Ecto neural progenitor cell (in vitro differentiated cells): ENCODE results near the gene ALPG.
"Not testable (repeated sequence)": the region's sequence is repeated elsewhere in the genome, so short reads cannot be mapped to it uniquely, and the experiment has no call there.

Experiments used
- DNase-seq: peaks from one replicate; pipeline ENCODE4 v3.0.0-alpha.2; 2018; ENCODE audit warnings: low spot score

ALPG gene

DNA sequence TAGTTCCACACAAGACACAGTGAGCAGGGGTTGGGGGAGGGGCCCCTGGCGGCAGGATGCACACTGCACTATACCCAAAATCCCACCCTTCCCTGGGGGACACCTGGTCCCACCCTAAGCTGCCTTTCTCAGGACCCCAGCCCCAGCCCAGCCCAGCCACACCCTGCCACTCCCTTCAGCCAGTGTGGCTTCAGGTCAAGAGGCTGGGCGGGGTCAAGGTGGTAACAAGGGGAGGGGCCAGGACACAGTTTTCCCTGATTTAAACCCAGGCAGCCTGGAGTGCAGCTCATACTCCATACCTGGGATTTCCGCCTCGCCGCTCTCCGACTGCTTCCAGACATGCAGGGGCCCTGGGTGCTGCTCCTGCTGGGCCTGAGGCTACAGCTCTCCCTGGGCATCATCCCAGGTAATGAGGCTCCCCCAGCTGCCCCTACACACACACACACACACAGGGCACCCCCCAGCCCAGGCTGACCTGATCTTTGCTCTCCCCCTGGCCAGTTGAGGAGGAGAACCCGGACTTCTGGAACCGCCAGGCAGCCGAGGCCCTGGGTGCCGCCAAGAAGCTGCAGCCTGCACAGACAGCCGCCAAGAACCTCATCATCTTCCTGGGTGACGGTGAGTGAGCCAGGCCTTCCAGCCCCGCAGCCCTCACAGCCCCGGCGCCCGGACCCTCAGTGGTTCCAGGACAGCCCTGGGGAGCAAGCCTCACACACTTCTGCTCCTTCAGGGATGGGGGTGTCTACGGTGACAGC lies at the start of gene ALPG:
Gene ALPG, plus strand, starts transcription at position 289 of the 755 bp plus-strand sequence. Its CDS starts 51 bp downstream, at position 340.
- DNase-seq: no peak

DNA sequence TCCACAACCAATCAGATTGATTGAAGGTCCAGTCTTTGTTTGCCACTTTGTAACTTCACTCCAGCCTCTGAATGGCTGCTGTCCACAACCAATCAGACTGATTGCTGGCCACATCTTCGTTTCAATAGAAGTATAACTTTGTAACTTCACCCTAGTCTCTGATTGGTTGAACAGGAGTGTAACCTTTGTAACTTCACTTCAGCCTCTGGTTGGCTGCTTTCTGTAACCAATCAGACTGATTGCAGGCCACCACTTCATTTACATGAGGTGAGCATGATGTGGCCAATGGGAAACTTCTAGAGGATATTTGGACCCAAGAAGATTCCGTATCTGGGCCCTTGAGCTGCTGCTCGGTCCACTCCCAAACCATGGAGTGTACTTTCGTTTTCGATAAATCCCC lies 45.0 kb upstream of the ALPG start:
- DNase-seq: no peak

DNA sequence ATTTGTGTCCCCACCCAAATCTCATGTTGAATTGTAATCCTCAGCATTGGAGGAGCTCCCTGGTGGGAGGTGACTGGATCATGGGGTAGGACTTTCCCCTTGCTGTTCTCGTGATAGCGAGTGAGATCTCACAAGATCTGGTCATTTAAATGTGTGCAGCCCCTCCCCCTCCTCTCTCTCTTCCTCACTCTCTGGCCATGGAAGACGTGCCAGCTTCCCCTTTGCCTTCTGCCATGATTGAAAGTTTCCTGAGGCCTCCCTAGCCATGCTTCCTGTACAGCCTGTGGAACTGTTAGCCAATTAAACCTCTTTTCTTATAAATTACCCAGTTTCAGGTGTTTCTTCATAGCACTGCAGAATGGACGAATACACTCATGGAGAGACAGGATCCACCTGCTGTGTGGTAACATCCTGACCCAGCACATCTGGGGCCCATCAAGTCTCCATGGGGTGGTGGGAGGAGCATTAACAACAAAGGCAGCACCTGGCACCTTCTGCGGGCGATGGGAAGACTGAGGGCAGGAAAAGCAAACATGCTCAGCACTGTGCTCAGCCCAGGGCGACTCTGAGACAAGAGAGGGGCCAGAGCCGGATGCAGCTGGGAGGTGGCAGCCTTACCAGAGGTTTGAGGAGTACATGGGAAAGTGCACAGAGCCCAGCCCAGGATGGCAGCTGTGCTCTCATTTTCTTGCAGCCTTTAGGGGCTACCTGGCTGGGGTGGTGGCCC lies 44.3 kb upstream of the ALPG start:
- DNase-seq: no peak

DNA sequence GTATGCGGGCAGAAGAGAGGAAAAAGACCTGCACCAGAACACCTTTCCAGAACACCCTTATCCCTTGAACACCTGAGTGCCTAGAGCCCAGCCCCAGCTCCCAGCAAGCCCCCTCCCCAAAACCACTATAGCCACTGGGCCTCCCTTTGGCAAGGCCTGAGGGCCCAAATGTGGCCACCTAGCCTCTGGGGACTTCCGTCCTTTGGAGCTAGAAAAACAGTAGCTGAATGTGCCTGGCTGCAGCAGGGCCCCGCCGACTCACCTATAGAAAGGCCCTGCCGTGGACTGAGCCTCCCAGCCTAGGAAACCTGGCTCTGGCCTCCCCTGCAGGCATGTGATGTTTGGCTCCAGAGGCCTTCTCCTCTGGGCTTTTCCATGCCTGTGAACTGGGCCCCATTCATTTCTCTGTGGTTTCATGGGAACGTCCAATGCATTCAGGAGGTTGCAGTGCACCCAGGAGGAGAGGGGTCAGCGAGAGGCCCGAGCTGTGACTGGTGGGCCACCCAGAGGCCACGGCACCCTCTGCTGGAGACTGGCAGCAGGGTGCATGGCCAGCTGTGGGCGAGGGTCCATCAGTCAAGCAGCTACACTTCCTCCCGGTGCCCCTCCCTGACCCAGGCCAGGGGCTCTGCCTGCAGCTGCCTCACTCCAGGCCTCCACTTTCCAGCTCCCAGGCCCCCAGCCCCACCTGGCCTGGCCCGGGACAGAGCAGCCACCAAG lies 43.4 kb upstream of the ALPG start:
- DNase-seq: not testable (repeated sequence)

DNA sequence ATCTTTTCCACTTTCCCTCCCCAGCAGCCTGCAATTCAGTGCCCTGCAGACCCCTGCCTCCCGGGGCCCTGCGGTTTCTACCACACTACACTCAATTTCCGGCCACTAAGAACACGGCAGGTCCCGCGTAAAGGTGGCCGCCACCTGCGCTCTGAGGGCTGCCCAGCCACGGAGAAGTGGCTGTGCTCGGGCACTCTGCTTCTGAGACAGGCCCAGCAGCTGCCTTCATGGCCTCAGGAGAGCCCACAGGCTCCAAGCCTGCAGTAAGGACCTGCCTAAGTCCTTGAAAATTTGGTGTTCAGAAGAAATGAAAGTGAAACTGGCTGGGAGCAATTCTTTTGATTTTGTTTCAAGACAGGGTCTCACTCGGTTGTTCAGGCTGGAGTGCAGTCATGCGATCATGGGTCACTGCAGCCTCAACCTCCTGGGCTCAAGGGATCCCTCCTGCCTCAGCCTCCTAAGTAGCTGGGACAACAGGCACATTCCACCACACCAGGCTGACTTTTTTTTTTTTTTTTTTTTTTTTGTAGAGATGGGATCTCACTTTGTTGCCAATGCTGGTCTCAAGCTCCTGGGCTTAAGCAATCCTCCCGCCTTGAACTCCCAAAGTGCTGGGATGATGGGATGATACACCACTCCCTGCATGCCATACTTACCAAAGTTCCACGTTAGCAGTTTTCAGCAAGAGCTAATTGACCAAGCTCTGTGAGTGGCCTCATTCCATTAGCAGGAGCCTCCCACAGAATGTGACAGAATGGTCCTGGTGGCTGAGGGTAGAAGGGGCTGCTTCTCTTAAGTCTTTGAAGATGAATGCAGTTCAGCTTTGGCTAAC lies 42.6 kb upstream of the ALPG start:
- DNase-seq: no peak

DNA sequence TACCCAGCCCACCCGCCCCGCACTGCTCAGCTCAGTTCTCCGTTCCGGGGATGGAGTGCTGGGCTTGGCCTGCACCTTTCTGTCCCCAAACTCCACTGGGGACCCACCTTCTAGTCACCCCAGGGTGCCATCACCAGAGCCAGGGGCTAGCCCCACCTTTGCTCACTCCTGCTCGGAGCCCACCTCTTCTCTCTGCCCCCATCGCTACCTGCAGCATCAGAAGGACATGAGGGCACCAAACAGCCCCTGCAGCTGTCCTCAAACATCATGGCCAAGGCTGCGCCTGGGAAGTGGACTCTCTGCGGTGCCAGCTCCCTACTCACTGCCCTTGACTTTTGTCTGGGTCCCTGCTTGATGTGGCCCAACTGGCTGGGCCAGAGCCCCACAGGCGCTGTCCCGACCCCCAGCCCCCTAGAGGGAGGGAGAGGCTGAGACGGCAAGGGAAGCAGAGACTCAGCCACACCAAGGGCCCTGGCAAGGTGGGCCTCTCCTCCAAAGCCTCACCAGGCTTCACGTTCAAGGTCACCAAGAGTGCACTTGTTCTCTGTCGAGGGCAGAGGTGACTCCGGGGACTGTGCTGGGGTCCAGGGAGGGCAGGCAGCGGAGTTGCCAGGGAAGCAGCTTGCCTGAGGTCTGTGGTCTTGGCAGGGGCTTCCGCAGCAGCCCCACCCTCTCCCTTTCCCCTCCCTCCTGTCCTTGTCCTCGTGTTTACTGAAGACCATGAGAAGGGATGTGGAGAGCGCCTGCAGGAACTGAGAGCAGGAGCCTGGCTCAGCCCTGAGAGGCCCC lies 41.6 kb upstream of the ALPG start:
- not testable (repeated sequence) for DNase-seq

DNA sequence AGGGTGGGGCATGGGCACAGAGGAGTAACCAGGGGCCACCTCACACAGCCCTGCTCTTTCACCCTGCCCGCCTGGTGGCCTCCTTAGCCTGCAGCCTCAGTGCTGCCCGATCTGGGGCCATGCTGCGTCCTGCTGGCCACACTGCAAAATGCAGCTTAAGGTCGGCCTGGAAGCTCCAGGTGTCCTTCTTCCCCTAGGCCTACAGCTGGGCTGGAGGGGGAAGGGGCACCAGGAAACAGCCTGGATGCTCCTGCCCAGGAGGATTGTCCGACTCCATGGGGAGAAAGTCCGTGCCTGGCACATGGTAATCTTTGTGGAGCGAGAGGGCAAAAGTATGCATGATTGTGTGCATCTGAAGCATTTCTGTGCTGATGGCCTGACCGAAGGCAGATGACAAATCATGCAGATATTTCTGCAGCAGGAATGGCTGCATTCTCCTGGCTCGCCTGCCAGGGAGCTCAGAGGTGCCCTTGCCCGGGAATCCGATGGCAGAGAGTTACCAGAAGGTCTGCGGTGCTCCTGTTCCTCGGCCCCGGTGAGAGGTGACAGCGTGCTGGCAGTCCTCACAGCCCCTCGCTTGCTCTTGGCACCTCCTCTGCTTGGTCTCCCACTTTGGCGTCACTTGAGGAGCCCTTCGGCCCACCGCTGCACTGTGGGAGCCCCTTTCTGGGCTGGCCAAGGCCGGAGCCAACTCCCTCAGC lies 40.9 kb upstream of the ALPG start:
- peak; percentile 72 for DNase-seq

DNA sequence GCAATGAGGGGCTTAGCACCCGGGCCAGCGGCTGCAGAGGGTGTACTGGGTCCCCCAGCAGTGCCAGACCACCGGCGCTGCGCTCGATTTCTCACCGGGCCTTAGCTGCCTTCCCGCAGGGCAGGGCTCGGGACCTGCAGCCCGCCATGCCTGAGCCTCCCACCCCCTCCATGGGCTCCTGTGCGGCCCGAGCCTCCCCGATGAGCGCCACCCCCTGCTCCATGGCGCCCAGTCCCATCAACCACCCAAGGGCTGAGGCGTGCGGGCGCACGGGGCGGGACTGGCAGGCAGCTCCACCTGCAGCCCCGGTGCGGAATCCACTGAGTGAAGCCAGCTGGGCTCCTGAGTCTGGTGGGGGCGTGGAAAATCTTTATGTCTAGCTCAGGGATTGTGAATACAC lies 40.2 kb upstream of the ALPG start:
- DNase-seq: not testable (repeated sequence)

DNA sequence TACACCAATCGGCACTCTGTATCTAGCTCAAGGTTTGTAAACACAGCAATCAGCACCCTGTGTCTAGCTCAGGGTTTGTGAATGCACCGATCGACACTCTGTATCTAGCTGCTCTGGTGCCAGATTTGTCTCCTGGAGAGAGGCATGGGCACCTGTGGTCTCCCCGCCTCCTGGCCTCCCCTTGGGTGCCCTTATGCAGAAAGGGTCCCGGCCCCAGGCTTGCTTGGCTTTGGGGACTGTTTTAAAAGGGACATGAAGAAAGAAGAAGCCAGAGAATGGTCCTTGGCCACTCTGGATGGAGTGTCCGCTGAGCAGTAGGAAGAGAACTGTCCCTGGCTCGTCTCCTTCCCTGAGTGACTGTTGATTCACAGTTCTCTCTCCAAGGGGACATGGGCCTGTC lies 39.6 kb upstream of the ALPG start:
- no peak for DNase-seq

DNA sequence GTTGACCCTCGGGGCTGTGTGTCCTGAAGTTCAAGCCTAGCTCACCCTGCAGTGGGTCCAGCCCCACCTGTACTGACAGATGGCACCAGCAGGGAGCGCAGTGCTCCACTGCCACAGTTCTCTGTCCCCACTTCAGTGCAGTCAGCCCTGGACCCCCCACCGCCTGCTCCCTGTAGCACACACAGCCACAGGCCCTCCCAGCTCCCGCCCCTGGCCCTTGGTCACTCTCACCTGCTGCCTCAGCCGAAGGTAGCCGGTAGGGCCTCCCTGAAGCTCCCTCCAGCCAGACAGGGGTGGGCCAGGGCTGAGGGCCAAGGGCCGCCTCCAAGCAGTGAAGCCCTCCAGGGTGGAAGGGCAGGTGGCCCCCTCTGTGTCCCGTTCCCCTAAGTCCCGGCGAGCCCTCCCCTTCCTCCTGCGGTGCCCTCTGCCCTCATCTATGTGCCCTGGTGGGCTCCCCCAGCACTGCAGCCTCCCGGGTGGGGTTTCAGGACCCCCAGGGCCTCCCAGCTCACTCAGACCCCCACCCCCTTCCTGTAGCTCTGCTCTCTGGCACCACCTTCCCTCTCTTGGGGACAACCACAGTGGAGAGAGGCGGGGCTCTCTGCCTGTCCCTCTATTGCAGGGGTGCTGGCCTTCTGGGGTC lies 38.9 kb upstream of the ALPG start:
- DNase-seq: peak; percentile 78

DNA sequence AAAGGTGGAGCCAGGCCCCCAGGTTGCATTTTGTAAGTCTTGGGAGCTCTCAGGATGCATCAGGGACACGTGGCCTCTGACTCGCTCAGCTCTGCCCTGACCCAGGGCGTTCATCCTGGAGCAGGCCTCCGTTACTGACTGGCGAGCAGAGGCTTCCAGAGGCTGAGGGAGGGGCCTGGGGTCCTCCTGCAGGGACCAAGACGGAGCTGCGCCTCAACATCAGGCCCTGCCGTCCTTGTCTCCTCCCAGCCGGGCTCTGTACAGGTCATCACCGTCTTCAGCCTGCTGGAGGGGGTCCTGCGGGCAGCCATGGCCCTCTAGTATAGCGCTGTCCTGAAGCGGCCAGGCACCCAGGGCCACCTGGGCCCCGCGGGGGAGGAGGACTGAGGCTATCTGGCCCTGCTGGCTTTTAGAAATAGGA lies 38.3 kb upstream of the ALPG start:
- peak; percentile 49 for DNase-seq

DNA sequence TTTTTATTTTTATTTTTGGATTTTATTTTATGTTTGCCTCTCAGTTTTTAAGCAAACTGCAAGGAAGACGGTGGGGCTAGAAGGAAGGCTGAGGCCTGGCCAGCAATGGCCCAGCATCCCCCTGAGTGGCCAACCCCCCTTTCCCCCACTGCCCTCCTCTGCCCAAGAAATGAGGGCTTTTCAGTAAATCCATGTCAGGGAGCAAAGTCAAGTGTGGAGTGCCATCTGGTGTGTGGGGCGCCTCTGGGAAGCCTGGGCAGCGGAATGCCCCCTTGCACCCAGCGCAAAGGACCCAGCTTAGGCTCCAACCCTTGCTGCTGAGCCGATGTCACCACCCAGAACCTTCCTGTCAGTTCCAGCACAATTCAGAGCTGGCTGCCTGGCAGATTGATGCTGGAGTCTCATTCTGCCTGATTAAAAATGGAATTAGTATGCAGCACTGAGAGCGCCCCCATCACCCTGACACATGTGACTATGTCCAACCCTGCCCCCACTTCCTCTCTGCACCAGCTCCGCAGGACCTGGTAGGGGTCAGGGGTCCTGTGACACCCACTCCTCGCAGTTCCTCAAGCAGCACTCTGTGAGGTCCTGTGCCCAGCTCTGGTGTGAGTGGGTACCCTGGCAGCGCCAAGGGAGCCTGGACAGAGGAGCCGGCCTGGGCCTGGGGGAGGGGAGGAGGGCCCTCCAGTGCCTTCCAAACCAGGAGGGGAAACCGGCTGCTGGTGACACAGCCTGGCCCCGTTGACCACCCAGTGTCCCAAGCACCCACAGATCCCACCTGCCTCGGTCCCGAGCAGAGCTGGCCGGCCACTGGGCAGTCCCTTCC lies 37.3 kb upstream of the ALPG start:
- peak; percentile 55 for DNase-seq

DNA sequence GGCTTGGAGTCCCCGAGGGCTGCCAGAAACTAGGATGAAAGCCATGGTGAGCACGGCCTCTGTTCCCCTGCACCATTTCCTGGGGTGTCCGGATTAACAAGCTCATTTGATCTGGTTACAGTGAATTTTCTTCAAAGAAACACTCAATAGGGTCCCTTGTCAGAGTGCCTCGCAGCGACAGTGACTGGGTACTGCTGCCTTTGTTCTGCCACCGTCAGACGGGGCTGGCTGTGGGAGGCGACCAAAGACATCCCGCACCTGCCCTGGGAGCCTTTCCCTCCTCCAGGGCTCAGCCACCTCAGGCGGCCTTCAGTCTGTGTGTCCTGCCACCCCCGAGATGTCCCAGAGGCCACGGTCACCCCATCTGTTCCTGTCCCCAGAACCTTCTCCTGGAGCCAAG lies 36.6 kb upstream of the ALPG start:
- DNase-seq: peak; percentile 58

DNA sequence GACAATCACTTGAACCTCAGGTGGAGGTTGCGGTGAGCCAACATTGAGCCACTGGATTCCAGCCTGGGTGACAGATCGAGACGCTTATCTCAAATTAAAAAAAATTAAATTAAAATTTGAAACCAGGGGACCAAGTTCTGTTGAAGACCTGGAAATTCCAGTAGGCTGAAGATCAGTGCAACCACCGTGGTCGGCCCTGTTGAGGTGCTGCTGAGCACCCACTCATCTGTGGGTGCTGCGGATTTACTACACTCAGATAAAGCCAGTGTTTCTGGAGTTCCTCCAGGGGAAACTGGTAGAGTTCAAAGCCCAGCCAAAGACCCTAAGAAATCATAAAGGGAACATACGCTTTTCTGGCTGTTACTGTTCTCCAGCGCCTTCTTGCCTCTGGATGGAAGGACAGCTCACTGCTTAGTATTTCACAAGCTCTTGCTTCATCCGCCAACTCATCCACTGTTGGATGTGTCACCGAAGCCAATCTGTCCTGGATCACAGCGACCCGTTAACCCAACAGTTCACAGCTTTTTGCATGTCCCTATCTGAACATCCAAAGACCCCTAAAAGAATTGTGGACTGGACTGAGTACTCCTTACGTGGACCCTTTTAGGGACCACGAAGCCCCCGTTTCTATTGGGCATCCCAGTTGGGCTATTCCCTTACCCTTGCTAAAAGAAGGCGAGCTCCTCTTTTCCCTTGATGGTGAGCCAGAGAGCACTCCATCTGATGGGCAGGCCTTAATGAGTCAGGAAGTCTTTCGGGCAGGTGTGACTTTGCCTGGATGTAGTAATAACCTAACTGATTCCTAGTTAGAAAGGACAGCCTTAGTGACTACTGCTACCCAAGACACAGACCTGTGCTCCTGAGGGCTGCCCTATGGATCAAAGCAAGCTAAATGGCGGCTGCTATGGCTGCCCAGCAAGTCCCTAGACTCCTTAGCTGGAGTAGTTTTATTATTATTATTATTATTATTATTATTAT lies 34.1 kb upstream of the ALPG start:
- DNase-seq: no peak

DNA sequence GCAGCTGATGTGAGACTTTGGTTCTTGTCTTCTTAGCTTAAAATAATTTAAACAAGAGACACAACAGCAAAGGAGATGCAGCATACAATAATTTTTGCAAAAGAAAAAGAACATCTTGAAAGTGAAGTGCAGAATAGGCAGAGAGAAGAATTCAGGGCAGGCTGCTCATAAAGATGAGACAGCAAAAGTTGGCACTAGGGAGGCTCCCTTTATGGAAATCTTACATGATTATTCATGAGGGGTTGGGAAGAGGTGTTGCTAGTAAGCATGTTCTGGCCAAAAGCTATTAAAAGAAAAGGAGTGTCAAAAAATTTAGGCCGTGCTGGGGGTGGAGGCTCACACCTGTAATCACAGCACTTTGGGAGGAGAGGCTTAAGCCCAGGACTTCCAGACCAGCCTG lies 32.3 kb upstream of the ALPG start:
- DNase-seq: no peak

DNA sequence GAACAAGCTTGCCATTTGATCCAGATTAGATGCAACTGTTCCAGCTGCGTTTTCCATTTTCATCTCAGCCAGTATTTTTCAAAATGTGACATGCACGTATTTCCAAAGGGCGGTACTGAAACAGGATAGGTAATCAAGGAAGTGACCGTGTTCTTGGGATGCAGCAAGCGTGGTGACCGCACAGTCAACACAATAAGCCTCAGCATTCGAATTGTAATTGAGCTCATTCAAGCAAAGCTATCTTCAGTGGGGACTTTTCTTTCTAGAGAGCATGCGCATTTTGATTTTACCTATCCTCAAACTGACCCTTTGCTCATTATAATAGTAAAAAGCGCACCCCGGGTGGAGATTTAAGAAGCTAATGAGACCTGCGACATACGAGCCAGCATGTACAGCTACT lies 31.5 kb upstream of the ALPG start:
- no peak for DNase-seq

DNA sequence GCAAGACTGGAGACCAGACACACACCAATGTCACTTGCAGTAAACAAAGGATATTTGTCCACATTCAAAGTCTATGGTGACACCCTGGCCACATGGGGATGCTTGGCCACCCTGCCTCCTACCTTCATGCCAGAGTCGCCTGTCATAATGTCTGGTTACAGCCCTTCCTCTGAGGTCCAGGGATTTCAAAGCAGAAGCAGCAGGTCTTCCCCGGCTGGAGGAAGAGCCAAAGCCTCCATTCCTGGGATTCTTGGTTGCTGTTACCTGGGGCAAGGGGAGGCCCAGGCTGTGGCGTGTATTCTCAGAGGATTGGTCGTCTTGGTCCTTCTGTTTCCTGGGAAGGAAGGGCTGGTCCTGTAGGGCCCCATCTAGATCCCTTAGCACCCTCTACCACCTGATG lies 30.4 kb upstream of the ALPG start:
- no peak for DNase-seq

DNA sequence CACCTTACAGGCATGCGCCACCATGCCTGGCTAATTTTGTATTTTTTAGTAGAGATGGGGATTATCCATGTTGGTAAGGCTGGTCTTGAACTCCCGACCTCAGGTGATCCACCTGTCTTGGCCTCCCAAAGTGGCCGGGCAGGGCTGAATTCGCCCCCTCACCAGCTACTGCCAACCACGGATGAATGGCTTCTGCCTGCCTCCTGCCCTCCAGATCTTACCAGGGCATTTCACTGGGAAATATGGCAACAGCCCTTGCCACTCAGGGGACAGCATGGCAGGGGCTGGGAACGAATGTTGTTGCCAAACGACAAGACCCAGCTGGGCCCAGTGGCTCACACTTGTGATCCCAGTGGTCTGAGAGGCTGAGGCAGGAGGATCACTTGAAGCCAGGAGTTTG lies 29.9 kb upstream of the ALPG start:
- DNase-seq: no peak
